ENCODE data around the gene ALG12. TPM values are rescaled to one million over a fixed set of nuclear protein-coding genes. Genes with fewer than 3 reads are reported as not detected.

Gene ALG12
- total and polyA plus RNA-seq, 2 of the 13 experiments (the other 11 are each of a cell fraction or from before 2014, with no cell fraction given), result 7.8 to 15.8 TPM

- TF ChIP-seq PAXIP1 (CRISPR knock-in tag; conservative IDR thresholded peaks at IDR 0.05) (peak; percentile 54), SIN3A (IDR thresholded peaks at IDR 0.05; ENCODE audit: borderline replicate concordance, low read depth, low read length) (peak; percentile 75; the same call in 1 of the 2 replicates), MXD1 (CRISPR knock-in tag; IDR thresholded peaks at IDR 0.05) (peak; percentile 82), HMG20A (CRISPR knock-in tag; IDR thresholded peaks at IDR 0.05; ENCODE audit: borderline replicate concordance) (peak; percentile 65), KLF6 (CRISPR knock-in tag; IDR thresholded peaks at IDR 0.05) (peak; percentile 41; the same call in 1 of the 2 replicates), ZNF138 (CRISPR knock-in tag; IDR thresholded peaks at IDR 0.05; ENCODE audit: low read depth) (no peak), ZNF558 (CRISPR knock-in tag; IDR thresholded peaks at IDR 0.05; ENCODE audit: borderline replicate concordance) (peak; percentile 79; the same call in 1 of the 2 replicates), U2AF2 (IDR thresholded peaks at IDR 0.05; ENCODE audit: low read depth, low read length) (no peak), RBAK (CRISPR knock-in tag; IDR thresholded peaks at IDR 0.05) (no peak; the same call in 1 of the 2 replicates), ZNF180 (CRISPR knock-in tag; IDR thresholded peaks at IDR 0.05; ENCODE audit: borderline replicate concordance, low read depth) (0 out of 2 replicates have a peak, but pooled peaks have one; percentile 68), ZSCAN5A (CRISPR knock-in tag; IDR thresholded peaks at IDR 0.05; ENCODE audit: borderline replicate concordance) (no peak), ATF1 (CRISPR knock-in tag; IDR thresholded peaks at IDR 0.05) (no peak), DBP (CRISPR knock-in tag; IDR thresholded peaks at IDR 0.05; ENCODE audit: not compliant biosample characterization) (peak; percentile 63), DMAP1 (CRISPR knock-in tag; IDR thresholded peaks at IDR 0.05) (peak; percentile 77), GATAD1 (CRISPR knock-in tag; IDR thresholded peaks at IDR 0.05) (peak; percentile 75; the same call in 1 of the 2 replicates), ZNF704 (CRISPR knock-in tag; IDR thresholded peaks at IDR 0.05; ENCODE audit: borderline replicate concordance) (0 out of 2 replicates have a peak, but pooled peaks have one; percentile 15), PRPF4 (IDR thresholded peaks at IDR 0.05; ENCODE audit: low read depth, low read length, poor library complexity, severe bottlenecking) (no peak), PHF8 (CRISPR knock-in tag; IDR thresholded peaks at IDR 0.05) (peak; percentile 58; the same call in 1 of the 2 replicates), NRL (CRISPR knock-in tag; IDR thresholded peaks at IDR 0.05; ENCODE audit: borderline replicate concordance) (peak; percentile 82; the same call in 1 of the 2 replicates), HCFC1 (IDR thresholded peaks at IDR 0.05; ENCODE audit: low read depth, low read length) (no peak), FOXK1 (CRISPR knock-in tag; IDR thresholded peaks at IDR 0.05; ENCODE audit: borderline replicate concordance, low read depth) (no peak)
Observed at GRCh38 chr22:49948958-49949913, 31.0 kb upstream of the ALG12 start (continued).
